Measurements from ENCODE around the gene LRRC37A.
"Not testable (repeated sequence)": the region's sequence is repeated elsewhere in the genome, so short reads cannot be mapped to it uniquely, and the experiment has no call there.

DNA sequence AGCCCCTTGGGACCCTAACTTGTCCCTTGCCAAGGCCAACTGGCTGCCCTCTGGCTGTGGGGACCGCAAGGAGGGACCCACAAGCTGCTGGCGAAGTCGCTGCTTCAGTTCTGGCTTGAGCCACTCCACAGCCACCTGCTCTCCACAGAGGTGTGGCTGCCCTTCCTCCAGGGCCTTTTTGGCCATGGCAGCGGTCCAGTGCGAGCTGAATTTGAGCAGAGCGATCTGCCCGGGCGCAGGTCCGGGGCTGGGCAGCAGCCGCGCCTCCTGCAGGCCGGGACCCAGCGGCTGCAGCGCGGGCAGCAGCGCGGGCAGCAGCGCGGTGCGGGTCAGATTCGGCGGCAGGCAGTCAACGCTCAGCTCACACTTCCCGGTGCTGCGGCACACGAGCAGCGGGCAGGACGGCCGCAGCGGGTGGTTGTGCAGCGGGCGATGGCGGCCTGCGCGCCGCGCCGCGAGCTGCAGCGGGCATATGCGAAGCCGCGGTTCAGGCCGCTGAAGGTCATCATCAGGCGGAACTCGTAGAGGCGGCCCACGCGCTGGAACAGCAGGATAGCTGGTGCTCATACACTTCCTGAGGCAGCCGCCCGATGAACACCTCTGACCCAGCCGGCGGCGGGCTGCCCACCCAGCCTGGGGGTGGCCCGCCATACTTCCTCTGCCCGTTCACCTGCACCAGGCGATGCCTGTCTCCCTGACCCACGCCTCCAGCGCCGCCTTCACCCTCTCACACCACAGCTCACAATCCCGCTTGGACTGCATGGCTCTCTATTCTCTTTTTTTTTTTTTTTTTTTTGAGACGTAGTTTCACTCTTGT is 34.9 kb upstream of the LRRC37A start:
- not testable (repeated sequence) for TF ChIP-seq POLR2A (IDR thresholded peaks at IDR 0.05)
- TF ChIP-seq, protein P1, sequence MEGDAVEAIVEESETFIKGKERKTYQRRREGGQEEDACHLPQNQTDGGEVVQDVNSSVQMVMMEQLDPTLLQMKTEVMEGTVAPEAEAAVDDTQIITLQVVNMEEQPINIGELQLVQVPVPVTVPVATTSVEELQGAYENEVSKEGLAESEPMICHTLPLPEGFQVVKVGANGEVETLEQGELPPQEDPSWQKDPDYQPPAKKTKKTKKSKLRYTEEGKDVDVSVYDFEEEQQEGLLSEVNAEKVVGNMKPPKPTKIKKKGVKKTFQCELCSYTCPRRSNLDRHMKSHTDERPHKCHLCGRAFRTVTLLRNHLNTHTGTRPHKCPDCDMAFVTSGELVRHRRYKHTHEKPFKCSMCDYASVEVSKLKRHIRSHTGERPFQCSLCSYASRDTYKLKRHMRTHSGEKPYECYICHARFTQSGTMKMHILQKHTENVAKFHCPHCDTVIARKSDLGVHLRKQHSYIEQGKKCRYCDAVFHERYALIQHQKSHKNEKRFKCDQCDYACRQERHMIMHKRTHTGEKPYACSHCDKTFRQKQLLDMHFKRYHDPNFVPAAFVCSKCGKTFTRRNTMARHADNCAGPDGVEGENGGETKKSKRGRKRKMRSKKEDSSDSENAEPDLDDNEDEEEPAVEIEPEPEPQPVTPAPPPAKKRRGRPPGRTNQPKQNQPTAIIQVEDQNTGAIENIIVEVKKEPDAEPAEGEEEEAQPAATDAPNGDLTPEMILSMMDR (IDR thresholded peaks at IDR 0.05): not testable (repeated sequence)

Data from vagina (tissue), 2 donors.